Breast epithelium (tissue), 3 donors: Measurements from ENCODE around the gene GREM1.

Experiments
- CTCF ChIP-seq, 3 donors: fragments of 450-650 bp; IDR thresholded peaks; one replicate each; pipeline ENCODE4 v1.5.1; 2016 to 2017; ENCODE audit warnings: antibody characterized with exemption in 3 of 3, mild to moderate bottlenecking in 3 of 3, moderate library complexity in 3 of 3
- POLR2A ChIP-seq: fragments of 450-650 bp; IDR thresholded peaks from one replicate; pipeline ENCODE4 v1.6.1; 2016; ENCODE audit warnings: antibody characterized with exemption, mild to moderate bottlenecking, moderate library complexity
- POLR2AphosphoS5 ChIP-seq, 3 donors: sonication (generic); formaldehyde crosslinking; IDR thresholded peaks; one replicate each; pipeline ENCODE4 v1.6.1; 2017; ENCODE audit warnings: antibody characterized with exemption in 3 of 3

GRCh38 chr15:32700501-32701150 lies 17.2 kb upstream of the GREM1 start:
- TF ChIP-seq CTCF (IDR thresholded peaks at IDR 0.05) (no peak), POLR2A (no peak), POLR2AphosphoS5 (IDR thresholded peaks at IDR 0.05) (no peak)
